ENCODE data around the gene GPSM1.
"Not testable (repeated sequence)": the region's sequence is repeated elsewhere in the genome, so short reads cannot be mapped to it uniquely, and the experiment has no call there.

The GPSM1 gene

GRCh38 chr9:136397643-136398042 is 70.3 kb downstream of the GPSM1 start:
- no peaks in the 10 kb centered on the region for H3K9me3 Mint-ChIP-seq
- peak overlapping the region; percentile 10 for H3K4me3 Mint-ChIP-seq
- H3K4me1 Mint-ChIP-seq: peaks cover 36% of the 10 kb centered on the region
- H3K36me3 Mint-ChIP-seq: peaks cover 76% of the 10 kb centered on the region
- no peak for ATAC-seq
- DNase-seq (ENCODE audit: low spot score in 2 of 2): no peak
- H3K27ac Mint-ChIP-seq: no peak overlapping the region

GRCh38 chr9:136398286-136398685 is 70.9 kb downstream of the GPSM1 start:
- H3K9me3 Mint-ChIP-seq: no peaks in the 10 kb centered on the region
- H3K4me3 Mint-ChIP-seq: peak overlapping the region; percentile 83
- DNase-seq (ENCODE audit: low spot score in 2 of 2) (no peak), ATAC-seq (no peak)
- peaks cover 37% of the 10 kb centered on the region for H3K4me1 Mint-ChIP-seq
- peaks cover 76% of the 10 kb centered on the region for H3K36me3 Mint-ChIP-seq
- peak overlapping the region; percentile 80 for H3K27ac Mint-ChIP-seq

GRCh38 chr9:136399176-136400037 is 72.1 kb downstream of the GPSM1 start:
- H3K36me3 Mint-ChIP-seq: peaks cover 71% of the 10 kb centered on the region
- no peaks in the 10 kb centered on the region for H3K9me3 Mint-ChIP-seq
- H3K4me3 Mint-ChIP-seq: peak overlapping the region; percentile 83
- H3K4me1 Mint-ChIP-seq: peaks cover 48% of the 10 kb centered on the region
- ATAC-seq (peak; percentile 19), DNase-seq (ENCODE audit: low spot score in 2 of 2) (peak; percentile 24 to 69)
- H3K27ac Mint-ChIP-seq: peak overlapping the region; percentile 80

- H3K36me3 Mint-ChIP-seq: peaks cover 71% of the 10 kb centered on the region
- H3K4me3 Mint-ChIP-seq: peak within 1 kb of the TSS; percentile 83
- ATAC-seq: peak; percentile 79
- no peaks in the 10 kb centered on the region for H3K9me3 Mint-ChIP-seq
- DNase-seq (ENCODE audit: low spot score in 2 of 2): peak; percentile 92 to 94
- peak within 1 kb of the TSS; percentile 80 for H3K27ac Mint-ChIP-seq
- peaks cover 57% of the 10 kb centered on the region for H3K4me1 Mint-ChIP-seq
These were observed 72.9 kb downstream of the GPSM1 start, which contains the start of gene SNAPC4 for GRCh38 chr9:136400038-136400834. Gene SNAPC4 (minus strand): TSS chr9:136400170. CDS start chr9:136398428, 1,742 bp downstream.

- no peak for ATAC-seq
- peak overlapping the region; percentile 83 for H3K27ac Mint-ChIP-seq
- H3K4me3 Mint-ChIP-seq: peak overlapping the region; percentile 83
- peaks cover 71% of the 10 kb centered on the region for H3K36me3 Mint-ChIP-seq
- peaks cover 60% of the 10 kb centered on the region for H3K4me1 Mint-ChIP-seq
- DNase-seq (ENCODE audit: low spot score in 2 of 2): no peak
- no peaks in the 10 kb centered on the region for H3K9me3 Mint-ChIP-seq
These were observed 74.0 kb downstream of the GPSM1 start for GRCh38 chr9:136401173-136401922.

GRCh38 chr9:136402067-136402466 is 74.7 kb downstream of the GPSM1 start:
- no peak for DNase-seq (ENCODE audit: low spot score in 2 of 2)
- Mint-ChIP-seq H3K4me3 (no peak overlapping the region), H3K4me1 (peaks cover 56% of the 10 kb centered on the region), H3K9me3 (no peaks in the 10 kb centered on the region), H3K27ac (peak overlapping the region; percentile 83), H3K36me3 (peaks cover 71% of the 10 kb centered on the region)
- ATAC-seq: no peak

GRCh38 chr9:136403538-136403914 is 76.2 kb downstream of the GPSM1 start:
- Mint-ChIP-seq H3K9me3 (no peaks in the 10 kb centered on the region), H3K4me3 (peak overlapping the region; percentile 76), H3K4me1 (peaks cover 58% of the 10 kb centered on the region), H3K36me3 (peaks cover 71% of the 10 kb centered on the region), H3K27ac (peak overlapping the region; percentile 83)
- peak; percentile 87 for ATAC-seq
- peak; percentile 59 to 78 for DNase-seq (ENCODE audit: low spot score in 2 of 2)

- H3K27ac Mint-ChIP-seq: peak overlapping the region; percentile 83
- H3K9me3 Mint-ChIP-seq: no peaks in the 10 kb centered on the region
- peak overlapping the region; percentile 76 for H3K4me3 Mint-ChIP-seq
- H3K36me3 Mint-ChIP-seq: peaks cover 71% of the 10 kb centered on the region
- DNase-seq (ENCODE audit: low spot score in 2 of 2) (peak; percentile 20 to 64), ATAC-seq (peak; percentile 55)
- peaks cover 58% of the 10 kb centered on the region for H3K4me1 Mint-ChIP-seq
These were observed 76.8 kb downstream of the GPSM1 start for GRCh38 chr9:136403915-136404800.

- ATAC-seq: no peak
- peak overlapping the region; percentile 76 for H3K4me3 Mint-ChIP-seq
- peak overlapping the region; percentile 83 for H3K27ac Mint-ChIP-seq
- H3K9me3 Mint-ChIP-seq: no peaks in the 10 kb centered on the region
- H3K4me1 Mint-ChIP-seq: peaks cover 61% of the 10 kb centered on the region
- peaks cover 73% of the 10 kb centered on the region for H3K36me3 Mint-ChIP-seq
- no peak for DNase-seq (ENCODE audit: low spot score in 2 of 2)
These were observed 77.4 kb downstream of the GPSM1 start for GRCh38 chr9:136404801-136405136.

GRCh38 chr9:136405481-136405880 is 78.1 kb downstream of the GPSM1 start:
- no peak for DNase-seq (ENCODE audit: low spot score in 2 of 2)
- no peak for ATAC-seq
- H3K9me3 Mint-ChIP-seq: no peaks in the 10 kb centered on the region
- H3K4me1 Mint-ChIP-seq: peaks cover 62% of the 10 kb centered on the region
- peak overlapping the region; percentile 83 for H3K27ac Mint-ChIP-seq
- H3K4me3 Mint-ChIP-seq: peak overlapping the region; percentile 76
- H3K36me3 Mint-ChIP-seq: peaks cover 80% of the 10 kb centered on the region

GRCh38 chr9:136405904-136406303 is 78.6 kb downstream of the GPSM1 start:
- not testable (repeated sequence) for ATAC-seq; H3K27ac Mint-ChIP-seq; DNase-seq (ENCODE audit: low spot score in 2 of 2); H3K9me3 Mint-ChIP-seq; H3K4me3 Mint-ChIP-seq
- Mint-ChIP-seq H3K36me3 (peaks cover 85% of the 10 kb centered on the region), H3K4me1 (peaks cover 59% of the 10 kb centered on the region)

- not testable (repeated sequence) for H3K9me3 Mint-ChIP-seq; ATAC-seq; H3K27ac Mint-ChIP-seq; DNase-seq (ENCODE audit: low spot score in 2 of 2); H3K4me3 Mint-ChIP-seq
- Mint-ChIP-seq H3K36me3 (peaks cover 88% of the 10 kb centered on the region), H3K4me1 (peaks cover 59% of the 10 kb centered on the region)
These were observed 79.7 kb downstream of the GPSM1 start for GRCh38 chr9:136407061-136407460.

GRCh38 chr9:136407911-136408310 is 80.6 kb downstream of the GPSM1 start:
- Mint-ChIP-seq H3K4me3 (peak overlapping the region; percentile 85), H3K4me1 (peaks cover 61% of the 10 kb centered on the region), H3K36me3 (peaks cover 89% of the 10 kb centered on the region), H3K9me3 (no peaks in the 10 kb centered on the region), H3K27ac (peak overlapping the region; percentile 77)
- ATAC-seq (no peak), DNase-seq (ENCODE audit: low spot score in 2 of 2) (no peak)
